Activated T-helper 9 cell treated with anti-CD3 and anti-CD28 coated beads, Interleukin-2, amount 50 U/mL, for 16 hours (primary cell): Measurements from ENCODE around the gene AP3B2.
A peak's percentile ranks its signal among the peaks of the same experiment; 100 is the strongest.
"Not testable (repeated sequence)": the region's sequence is repeated elsewhere in the genome, so short reads cannot be mapped to it uniquely, and the experiment has no call there.

Source experiments
- DNase-seq: peaks from one replicate; pipeline ENCODE4 v3.0.0-alpha.2; 2020; ENCODE audit warnings: low read depth

The AP3B2 gene

DNA sequence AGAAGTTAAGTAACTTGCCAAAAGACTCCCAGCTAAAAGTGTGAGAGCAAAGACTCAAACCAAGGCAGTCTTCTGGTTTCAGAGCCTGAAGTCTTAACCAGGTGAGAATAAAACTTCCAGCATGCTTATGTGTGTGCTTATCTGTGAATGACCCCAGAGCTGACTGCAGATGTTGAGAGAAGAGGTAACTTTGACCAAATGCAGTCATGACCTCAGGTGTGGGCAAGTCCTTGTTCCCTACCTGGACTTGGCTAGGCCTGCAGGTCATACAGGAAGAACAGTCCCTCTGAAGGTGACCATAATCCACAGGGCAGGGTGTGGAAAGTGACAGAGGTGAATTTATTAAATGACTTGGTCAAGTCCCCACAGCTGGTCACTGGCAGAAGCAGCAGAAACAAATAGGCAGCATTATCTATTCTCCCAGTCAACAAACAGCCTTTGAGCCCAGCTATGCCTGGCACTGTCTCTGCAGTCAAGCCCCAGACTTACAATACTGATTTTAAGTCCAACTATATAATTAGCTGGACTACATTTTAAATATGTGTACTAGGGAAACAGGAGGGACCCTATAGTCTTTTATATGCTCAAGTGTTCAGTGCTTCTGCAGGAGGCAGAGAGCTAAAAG lies 59.5 kb downstream of the AP3B2 start:
- no peak for DNase-seq

DNA sequence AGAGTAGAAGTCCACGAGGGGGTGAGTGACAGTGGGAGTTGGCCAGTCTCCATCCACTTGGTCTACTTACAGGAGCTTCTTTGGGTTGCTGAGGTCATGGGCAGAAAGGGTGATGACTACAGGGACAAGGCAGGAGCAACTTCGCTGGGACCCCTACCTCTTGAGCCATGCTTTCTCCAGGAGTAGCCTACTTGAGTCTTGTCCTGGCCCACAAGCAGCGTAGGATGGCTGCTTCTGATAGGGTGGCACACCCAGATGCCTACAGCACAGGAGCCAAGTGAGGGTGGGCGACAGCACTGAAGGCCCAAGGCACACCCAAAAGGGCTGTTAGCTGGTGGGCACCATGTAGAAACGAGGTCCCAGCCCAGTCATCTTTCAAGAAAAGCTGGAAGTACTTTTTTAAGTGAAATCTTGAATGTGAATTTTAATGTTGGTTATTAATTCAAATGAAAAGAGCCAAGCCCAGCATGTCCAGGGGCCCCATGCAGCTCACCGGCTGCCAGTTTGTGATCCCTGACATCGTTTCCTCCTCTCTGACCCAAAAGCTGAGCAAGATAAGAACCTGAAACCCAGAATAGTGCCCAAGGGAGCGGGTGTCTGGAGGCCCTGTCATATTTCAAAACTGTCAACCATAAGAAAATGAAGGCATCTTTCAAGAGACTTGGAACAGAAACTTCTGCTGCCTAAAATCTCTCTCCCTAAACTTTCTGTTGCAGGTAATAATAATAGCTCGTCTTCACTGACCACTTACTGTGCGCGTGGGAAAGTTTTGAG lies 60.3 kb downstream of the AP3B2 start:
- DNase-seq = no peak

DNA sequence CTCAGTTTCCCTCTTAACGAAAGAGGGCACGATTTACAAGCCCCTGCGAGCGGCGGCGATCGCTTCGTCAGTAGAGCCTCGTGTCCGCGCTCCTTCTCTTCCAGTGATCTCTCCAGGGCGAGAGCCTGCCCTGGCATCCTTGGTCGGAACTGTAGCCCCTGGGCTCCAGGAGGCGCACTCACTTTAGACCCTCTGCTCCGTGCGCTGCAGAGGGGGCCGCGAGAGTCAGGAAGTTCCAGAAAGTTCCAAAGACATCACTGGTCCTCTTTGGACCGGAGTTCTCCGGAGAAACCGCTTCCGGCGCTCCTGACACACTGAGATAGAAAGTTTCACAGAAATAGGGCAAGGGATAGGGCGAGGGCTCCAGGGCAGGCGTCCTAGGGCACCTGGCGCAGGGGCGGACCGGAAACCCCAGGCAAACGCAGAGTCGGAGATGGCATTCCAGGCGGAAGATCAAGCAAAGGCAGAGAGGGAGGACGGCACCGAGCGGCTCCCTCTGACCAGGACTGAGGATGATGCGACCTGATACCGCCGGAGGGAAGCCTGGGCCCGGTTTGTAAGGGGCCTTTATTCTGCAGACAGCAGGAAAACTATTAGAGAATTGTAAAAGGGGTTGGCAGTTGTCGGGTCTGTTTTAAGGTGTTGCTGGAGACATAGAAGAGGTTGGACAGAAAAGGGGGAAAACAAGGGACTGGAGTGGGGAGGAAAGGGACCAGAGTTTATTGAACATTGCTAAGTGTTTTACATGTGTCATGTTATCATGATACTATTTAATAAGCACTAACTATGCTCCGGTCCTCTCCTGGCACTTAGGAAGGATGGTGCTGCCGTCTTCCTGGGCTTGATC lies 61.2 kb downstream of the AP3B2 start:
- no peak for DNase-seq

DNA sequence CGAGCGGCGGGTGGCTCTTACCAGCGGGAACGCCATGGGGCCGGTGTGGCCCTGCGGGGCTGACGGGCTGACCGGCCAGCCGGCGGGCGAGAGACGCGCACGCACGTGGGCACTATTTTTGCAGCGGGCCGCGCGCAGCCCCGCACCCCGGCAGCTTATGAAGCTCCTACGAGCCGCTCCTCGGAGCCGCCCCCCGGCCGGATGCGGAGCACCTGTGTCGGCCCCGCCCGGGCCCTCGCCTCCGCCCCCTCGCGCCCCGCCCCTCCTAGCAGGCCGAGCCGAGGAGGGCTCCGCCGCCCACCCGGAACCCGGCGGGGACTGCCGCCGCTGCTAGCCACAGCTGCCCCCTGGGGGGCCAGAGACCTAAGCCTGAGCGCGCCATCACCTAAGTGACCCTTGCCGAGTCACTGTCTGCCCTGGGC lies 61.8 kb downstream of the AP3B2 start:
- DNase-seq = peak; percentile 17

DNA sequence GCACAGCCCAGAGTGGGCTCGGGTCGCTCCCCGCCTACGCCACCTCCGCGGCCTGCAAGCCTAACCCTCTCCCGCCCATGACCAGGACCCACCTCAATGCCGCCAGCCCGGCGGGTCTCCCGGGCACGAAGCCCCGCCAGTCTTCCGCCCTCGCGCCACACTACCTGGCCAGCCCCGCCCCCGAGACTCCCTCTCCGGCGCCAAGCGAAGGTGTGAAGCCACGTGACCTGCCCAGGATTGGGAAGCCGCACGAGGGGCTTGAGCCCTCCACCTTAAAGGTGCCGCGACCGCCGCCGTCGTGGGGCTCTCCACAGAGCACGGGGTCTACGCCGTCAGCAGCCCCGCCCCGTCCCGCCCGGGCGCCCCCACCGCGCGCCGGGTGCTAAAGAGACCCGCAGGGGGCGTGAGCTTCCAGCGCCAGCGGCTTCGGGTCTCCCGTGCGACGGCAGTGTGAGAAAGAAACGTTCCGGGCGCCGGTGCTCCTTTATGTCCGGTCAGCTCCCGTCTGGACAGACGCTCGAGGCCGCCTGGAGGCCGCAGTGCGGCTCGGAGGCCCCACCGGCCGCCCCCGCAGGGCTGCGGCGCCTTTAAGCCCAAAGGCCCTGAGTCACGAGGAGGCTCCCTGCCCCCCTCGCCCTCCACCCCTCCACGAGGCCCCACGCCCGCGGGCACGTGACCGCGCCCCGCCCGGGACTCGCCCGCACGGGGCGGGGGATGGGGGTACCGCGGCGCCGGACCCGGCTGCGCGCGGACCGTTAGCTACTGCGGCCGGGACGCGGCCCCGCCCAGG lies 62.4 kb downstream of the AP3B2 start, which contains the start of gene CPEB1:
TSS of gene CPEB1 (minus strand) at position 319 of the 790 bp plus-strand sequence. CDS start 18,904 bp downstream, outside the sequence.
- peak; percentile 31 for DNase-seq

DNA sequence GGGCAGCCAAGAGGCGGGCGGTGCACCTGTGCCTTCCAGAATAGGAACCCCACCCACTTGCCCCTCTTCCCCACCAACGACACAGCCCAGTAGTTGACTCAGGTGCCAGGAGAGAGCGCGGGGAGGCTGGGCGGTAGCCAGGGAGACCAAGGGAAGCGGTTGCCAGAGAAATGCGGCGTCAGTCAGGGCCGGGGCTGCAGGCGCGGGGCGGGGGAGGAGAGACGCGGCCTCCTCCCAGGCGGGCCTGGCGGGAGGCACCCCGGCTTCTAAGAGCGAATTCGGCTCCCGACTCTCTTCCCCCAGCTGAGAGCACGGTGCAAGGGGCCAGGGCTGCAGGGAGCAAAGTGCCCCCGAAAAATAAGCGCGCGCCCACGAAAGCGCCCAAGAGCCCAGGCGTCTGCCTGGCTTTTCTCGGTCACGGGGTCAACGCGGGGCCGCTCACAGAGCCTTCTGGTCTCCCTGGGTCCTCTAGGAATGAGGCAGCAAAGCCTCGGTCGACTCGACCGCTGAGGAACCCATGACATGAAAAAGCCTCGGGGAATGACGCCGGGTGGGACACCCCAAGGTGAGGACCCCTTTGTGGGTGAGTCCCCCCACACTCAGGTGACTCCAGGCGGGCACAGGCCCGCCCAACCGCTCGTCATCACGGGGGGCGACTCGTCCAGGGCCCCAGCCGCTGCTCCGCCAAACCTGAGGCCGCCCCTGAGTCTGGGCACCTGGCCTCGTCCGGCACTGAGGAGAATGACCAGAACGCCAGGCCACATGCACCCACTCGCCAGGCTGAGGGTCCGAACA lies 63.2 kb downstream of the AP3B2 start:
- no peak for DNase-seq

DNA sequence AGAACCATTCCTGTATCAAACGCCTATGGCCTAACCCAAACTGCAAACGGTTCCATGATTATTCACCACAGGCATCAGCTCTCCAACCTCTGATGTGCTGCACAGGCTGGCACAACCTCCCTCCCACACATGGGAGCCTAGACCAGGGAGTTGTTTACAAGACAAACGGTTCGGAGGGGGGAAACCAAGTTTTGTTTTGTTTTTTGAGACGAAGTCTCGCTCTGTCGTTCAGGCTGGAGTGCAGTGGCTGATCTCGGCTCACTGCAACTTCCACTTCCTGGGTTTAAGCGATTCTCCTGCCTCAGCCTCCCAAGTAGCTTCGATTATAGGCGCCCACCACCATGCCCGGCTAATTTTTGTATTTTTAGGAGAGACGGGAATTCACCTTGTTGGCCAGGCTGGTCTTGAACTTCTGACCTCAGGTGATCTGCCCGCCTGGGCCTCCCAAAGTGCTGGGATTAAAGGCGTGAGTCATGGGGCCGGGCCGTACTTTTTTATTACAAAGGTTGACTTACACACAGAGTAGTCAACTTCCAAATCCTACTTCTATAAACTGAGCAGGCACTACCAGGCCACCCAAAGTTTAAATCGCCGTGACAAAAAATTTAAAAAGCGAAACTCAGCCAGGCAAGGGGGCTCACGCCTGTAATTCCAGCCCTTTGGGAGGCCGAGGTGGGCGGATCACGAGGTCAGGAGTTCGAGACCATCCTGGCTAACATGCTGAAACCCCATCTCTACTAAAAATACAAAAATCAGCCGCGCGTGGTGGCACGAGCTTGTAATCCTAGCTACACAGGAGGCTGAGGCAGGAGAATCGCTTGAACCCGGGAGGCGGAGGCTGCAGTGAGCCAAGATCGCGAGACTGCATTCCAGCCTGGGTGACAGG lies 64.5 kb downstream of the AP3B2 start:
- not testable (repeated sequence) for DNase-seq

DNA sequence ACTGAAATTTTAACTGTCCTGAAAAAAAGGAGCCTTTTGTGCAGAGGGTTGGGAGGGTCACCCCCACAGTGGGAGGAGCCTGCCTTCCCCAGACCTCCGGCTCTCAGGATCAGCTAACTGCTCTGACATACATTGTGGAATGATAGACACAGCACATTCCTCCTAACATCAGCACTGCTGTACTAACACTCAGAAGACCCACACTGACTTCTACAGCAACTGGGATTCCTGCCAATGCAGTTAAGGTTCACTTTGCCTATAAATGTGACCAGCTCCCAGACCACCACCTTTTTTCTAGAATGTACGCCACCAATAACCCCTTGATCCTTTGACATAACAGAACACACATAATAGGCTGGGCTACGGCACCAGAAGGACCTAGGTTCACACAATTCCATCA lies 65.7 kb downstream of the AP3B2 start:
- DNase-seq = no peak

DNA sequence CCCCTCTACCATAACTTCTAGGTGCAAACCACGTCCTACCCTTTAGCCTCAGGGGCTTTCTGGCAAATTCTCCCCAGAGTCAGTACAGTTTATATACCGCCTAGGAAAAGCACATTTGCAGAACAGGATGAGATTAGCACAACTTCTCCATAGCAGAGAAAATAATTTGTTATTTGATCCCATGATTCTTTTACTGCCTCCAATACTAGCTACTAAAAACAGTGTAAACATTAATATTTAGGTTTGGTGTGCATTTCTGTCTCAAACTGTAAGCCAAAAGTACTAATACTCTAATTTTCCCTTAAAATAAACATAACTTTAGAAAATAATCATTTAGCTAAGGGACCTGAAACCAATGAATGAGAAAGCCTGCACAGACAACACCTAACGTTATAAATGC lies 67.0 kb downstream of the AP3B2 start:
- no peak for DNase-seq

DNA sequence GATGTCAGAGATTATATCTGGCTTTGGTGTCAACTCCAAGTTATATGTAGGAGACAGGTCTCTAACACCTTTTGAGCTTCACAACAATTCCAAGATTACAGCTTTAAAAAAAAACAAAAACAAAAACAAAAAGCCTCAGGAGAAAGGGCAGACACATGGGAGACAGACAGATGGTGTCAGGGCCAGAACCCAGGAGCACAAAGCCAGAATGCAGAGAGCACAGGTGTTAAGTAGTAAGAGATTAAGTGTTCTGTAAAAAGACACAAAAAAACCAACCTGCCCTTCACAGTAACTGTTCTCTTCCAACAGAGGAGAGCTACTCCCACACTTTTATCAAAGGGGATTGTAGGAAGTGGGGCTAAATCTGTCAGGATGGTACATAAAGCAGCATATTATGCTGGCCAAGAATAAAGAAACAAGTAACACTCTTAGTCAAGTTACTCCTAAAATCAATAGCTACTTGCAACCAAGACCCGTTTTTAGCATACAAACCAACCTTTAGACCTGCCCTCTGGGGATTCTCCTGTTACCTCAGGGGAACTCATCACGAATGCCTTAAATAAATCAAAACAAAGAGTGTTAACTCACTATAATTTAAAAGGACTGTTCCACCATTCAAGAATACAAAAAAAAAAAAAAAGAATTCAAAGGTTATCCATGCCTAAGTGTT lies 68.4 kb downstream of the AP3B2 start:
- DNase-seq = no peak

DNA sequence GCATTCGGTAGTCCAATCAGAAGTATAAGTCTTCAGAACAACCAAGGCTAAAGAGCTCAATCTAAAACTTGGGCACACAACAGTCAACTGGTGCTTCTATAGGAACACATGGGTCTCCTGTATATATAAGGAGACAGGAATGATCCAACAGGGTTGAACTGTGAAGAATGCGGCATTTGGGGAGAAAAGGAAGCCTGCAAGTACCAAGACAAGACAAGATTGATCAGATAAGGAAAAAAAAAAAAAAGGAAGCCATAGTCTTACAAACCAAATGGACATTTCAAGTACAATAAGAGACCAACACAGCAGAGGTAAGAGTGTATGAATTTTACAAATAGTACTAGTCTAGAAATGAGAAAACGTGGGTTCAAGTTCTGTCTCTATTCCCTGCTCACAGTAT lies 69.0 kb downstream of the AP3B2 start:
- no peak for DNase-seq

DNA sequence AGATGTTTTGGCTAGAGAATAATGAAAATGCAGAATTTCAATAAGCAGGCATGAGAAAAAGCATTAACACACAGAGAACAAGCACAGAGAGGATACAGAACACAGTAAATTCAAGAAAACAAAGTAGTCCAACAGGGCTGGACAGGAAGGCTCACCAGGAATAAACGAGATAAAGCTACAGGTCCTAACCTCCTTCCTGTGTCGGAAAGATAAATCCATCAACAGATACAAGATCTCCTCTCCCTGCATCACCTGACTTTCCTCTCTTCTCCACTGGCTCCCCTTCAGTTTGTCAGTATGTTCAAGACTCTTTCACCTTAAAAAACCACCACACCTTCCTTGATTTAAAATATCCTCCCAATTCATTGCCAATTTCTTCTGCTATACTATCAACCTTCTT lies 73.9 kb downstream of the AP3B2 start:
- no peak for DNase-seq

DNA sequence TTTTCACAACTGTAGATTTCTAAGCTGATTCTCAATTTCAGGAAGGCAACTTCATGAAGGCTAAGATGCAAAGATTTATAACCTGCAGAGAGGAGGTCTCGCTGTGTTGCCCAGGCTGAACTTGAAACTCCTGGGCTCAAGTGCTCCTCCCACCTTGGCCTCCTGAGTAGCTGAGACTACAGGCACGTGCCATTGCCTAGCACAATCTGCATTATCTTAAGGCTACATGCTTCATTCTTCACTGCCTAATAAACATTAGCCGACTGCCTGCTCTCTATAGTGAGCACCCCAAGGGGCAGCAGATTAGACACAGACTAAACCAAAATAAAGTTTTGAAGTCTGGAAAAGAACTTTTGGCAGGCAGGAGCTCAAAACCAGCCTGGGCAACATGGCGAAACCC lies 79.6 kb downstream of the AP3B2 start:
- DNase-seq = no peak

DNA sequence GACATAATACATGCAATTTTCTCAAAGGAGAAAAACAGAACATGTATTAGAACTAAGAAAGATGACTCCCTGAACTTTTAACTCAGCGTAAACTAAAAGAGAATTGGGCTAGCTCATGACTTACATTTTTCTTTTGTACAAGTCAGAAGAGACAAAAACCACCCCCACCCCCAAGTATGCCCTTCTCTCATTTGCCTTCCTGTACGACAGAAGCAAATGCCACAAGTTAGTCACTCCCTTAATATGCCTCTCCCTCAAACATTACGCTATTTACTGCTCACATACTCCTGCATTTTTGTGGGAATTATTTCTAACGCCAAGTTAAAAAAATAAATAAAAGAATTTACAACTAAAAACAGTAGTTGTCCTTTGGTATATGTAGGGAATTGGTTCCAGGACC lies 84.5 kb downstream of the AP3B2 start:
- no peak for DNase-seq

DNA sequence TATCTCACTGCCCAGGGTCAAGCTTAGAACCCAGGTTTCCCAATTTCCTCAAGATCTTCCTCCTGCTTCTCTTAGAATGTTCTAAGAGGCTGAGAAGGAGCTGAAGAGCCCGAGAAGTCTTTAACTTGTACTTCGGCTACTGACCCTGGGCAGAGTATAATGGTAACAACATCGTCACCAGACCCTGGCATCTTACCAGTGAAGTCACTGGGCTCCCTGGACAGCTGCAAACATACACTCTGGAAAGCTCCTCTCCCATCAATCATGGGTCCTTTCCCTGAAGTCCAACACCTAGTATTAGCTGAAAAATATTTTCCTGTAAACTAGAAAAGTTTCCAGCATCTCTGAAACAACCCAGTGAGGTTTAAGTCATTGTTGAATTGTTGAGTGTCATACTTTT lies 85.2 kb downstream of the AP3B2 start:
- DNase-seq = no peak

DNA sequence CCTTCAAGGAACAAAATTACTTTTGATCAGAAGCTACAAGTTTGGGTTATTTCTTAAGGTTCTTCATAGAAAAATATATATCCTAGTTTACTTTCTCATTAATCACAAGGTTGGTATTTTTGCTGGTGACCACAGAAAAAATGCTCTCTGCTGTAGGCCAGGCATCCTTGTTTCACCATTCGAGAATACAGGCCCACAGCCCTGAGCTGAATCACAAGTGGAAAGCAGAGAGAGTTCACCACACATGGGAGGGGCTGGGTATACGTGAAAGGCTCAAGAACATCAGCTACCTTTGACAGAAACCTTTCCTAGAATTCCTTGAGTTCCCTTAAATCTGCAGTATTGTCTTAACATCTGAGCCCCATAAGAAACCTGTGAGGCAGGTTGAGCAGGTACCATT lies 85.7 kb downstream of the AP3B2 start:
- DNase-seq = no peak

DNA sequence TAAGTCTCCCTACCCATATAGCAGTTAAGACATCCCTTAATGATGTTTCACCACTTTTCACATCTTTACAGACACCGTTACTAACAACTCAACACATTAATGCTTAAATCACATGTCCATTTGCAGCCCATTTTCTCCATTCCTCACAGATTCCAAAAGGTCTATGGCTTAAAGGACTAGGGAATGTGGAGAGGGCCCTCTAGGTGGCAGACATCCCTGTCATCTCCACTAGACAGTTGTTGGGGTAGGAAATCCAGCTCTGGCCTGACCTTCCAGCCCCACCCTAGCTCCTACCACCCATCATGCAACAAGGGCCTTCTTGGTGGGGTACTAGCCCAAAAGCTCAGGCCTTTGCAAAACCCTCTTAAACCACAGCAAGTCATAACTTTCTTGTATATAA lies 87.7 kb downstream of the AP3B2 start:
- no peak for DNase-seq

DNA sequence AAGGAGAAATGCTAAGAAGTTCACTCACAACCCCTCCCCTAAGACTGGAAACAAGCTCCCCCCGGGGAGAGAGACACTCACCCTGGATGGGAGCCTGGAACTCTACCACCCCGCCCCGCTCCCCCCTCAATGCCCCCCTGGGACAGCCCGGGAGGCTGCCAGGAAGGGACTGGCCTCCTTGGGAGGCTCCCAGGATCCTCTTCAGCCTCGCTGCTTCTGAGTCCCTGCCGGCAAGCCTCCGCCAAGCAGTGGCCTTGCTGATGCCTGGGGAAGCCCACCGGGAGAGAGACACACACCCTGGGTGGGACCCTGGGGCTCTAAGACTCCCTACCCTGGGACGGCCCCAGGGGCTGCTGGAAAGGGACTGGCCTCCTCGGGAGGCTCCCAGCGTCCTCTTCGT lies 95.9 kb downstream of the AP3B2 start:
- DNase-seq = no peak

DNA sequence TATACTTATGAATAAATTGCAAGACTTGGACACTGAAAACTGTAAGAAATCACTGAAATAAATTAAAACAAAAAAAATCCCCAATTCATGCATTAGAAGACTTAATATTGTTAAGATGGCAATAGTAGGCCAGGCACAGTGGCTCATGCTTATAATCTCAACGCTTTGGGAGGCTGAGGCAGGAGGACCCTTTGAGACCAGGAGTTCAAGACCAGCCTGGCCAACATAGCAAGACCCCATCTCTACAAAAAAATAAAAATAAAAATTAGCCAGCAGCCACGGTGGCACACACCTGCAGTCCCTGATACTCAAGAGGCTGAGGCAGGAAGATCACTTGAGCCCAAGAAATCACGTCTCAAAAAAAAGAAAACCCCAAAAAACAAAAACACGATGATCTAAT lies 98.3 kb downstream of the AP3B2 start:
- no peak for DNase-seq
